ENCODE data around the gene PLVAP.

Gene PLVAP

DNA sequence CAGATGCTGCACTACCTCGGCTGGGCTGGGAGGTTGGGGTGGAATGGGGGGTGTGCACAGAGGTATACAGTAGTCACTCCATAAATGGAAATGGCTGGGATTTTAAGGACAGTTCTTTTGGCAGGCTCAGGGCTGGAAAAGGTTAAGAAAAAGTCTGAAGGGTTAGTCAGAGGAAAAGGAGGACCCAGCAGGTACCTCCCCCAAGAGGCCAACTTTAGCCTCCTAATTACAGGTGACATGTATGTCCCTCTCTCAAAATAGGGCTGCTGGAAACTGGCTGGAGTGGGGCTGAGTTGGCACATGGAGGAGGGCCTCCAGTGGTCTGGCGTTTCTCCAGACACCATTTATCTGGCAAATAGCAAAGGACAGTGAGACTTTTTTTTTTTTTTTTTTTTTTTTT, 15.9 kb upstream of the PLVAP start:
- ChIA-PET CTCF (interaction anchor here (0.7 to 9.7 kb wide), 5 partner anchors 12 to 300 kb away, joined by 3 to 103 read pairs (median 6); partner anchors contain the start of gene BST2), POLR2A (no interaction called here)
- no peak for DNase-seq (ENCODE audit: low read depth, low spot score)
- TF ChIP-seq, protein P1, sequence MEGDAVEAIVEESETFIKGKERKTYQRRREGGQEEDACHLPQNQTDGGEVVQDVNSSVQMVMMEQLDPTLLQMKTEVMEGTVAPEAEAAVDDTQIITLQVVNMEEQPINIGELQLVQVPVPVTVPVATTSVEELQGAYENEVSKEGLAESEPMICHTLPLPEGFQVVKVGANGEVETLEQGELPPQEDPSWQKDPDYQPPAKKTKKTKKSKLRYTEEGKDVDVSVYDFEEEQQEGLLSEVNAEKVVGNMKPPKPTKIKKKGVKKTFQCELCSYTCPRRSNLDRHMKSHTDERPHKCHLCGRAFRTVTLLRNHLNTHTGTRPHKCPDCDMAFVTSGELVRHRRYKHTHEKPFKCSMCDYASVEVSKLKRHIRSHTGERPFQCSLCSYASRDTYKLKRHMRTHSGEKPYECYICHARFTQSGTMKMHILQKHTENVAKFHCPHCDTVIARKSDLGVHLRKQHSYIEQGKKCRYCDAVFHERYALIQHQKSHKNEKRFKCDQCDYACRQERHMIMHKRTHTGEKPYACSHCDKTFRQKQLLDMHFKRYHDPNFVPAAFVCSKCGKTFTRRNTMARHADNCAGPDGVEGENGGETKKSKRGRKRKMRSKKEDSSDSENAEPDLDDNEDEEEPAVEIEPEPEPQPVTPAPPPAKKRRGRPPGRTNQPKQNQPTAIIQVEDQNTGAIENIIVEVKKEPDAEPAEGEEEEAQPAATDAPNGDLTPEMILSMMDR (IDR thresholded peaks at IDR 0.05; ENCODE audit: insufficient read depth, low read length, missing control alignments) = no peak
- no peak overlapping the region for H3K4me3 ChIP-seq (ENCODE audit: low read depth, low read length)

DNA sequence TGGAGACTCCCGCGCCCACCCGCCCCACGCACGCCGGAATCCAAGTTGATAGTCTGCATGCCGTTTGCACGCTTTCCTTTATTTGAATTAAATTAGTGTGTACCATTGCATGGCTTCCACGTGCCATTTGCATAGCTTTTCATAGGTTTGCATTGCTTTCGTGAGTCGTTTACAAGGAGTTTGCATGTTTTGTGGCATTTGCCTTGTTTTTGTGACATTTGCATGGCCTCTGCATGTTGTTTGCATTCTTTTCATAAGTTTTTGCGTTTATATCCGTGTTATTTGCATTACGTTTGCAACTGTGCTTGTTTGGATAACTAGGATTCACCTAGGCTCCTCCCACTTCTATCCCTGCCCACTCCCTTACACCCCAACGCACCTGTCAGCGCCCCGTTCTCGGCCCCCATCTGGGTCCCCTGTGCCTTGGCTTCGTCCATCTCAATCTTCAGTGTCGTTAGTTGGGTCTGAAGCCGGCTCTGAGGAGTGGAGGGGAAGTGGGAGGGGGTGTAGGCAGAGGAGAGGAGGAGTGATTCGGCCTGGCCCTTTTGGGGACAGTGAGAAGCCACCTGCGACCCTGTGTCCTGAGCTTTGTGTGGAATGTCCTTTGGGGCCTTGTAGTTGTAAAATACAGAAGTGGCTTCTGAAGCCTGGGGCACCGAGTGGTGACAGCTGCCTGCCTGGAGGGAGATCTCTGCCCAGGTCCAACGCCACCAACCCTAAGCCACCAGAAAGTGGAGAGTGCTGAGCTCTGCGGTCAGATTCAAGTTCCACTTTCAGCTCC, 14.4 kb upstream of the PLVAP start:
- POLR2A ChIA-PET = interaction anchor here (1.2 kb wide), 1 partner anchor 83 kb away, joined by 6 read pairs; the partner anchor contains the start of gene DDA1
- TF ChIP-seq, protein P1 (IDR thresholded peaks at IDR 0.05; ENCODE audit: insufficient read depth, low read length, missing control alignments) = no peak
- CTCF ChIA-PET = interaction anchor here (0.6 to 9.7 kb wide), 8 partner anchors 14 to 98 kb away, joined by 3 to 208 read pairs (median 12); partner anchors contain the start of genes BST2, DDA1 and PLVAP
- H3K4me3 ChIP-seq (ENCODE audit: low read depth, low read length) = peak overlapping the region; percentile 51
- no peak for DNase-seq (ENCODE audit: low read depth, low spot score)

DNA sequence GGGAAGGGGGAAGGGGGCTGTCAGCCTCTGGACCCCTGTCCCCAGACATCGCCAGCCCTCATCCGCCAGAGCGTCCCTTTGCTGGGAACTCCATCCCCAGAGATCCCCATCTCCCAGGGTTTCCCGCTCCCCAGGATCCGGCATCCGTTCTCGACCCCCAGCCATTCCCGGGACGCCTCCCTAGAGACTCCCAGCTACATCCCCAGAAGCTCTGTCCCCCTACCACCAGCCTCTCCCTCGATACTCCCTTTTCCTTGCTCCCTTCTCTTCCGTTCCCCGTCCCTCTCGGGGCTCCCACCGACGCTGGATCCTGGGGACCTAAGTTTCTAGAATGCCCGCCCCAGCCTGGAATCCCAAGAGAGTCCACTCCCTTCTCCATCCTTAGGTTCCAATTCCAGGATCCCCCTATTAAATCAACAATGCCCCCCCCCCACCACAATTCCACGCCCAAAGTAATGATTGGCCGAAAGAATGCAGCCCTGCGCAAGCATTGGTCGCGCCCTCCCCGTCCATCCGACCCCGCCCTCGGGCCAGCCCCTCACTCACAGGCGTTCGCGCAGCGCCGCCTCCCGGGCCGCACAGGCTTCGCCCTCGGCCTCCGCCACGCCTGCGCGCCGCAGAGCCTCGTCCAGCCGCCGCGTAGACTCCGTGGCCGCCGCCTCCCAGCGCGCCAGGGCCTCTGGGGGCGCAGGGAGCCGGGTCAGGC, 13.7 kb upstream of the PLVAP start:
- DNase-seq (ENCODE audit: low read depth, low spot score) = peak; percentile 29
- H3K4me3 ChIP-seq (ENCODE audit: low read depth, low read length) = peak overlapping the region; percentile 63
- TF ChIP-seq, protein P1 (IDR thresholded peaks at IDR 0.05; ENCODE audit: insufficient read depth, low read length, missing control alignments) = peak; percentile 76
- ChIA-PET CTCF (interaction anchor here (0.7 to 9.7 kb wide), 14 partner anchors 8 to 163 kb away, joined by 3 to 208 read pairs (median 8); partner anchors contain the start of genes MRPL34 and PLVAP), POLR2A (interaction anchor here (1.2 kb wide), 1 partner anchor 82 kb away, joined by 6 read pairs; the partner anchor contains the start of gene DDA1)

DNA sequence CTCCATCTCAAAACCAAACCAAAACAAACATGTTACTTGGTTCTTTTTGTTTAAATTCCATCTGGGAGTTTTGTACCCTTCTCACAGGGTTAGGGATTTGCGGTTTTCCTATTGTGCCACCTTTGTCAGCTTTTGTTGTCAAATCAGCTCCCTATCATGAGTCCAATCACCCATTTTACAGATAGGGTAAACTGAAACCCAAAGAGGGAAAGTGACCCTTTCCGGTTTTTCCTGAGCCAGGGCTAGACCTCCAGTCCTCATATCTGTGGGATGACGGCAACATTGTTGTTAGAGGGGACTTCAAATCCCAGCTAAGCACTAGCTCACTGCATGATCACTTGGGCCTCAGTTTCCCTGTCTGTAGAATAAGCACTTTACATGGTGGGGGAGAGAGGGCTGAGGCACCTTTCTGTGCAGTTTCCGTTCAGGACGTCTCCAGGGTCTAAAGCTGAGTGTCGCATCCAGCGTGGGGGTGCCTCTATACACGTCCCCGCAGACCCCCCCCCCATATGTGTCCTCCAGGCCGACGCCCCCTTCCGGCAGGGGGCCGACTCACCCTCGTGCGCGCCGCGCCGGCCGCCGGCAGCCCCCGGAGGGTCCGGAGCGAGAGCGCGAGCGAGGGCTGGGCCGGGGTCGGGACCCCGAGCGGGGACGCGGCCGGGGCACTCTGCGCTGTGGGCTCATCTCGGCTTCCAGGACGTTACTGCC, 13.0 kb upstream of the PLVAP start:
- POLR2A ChIA-PET = interaction anchor here (0.6 to 1.2 kb wide), 3 partner anchors 35 to 81 kb away, joined by 3 to 6 read pairs (median 4); partner anchors contain the start of gene DDA1
- DNase-seq (ENCODE audit: low read depth, low spot score) = no peak
- H3K4me3 ChIP-seq (ENCODE audit: low read depth, low read length) = peak overlapping the region; percentile 63
- CTCF ChIA-PET = interaction anchor here (1.0 to 9.7 kb wide), 17 partner anchors 9 to 376 kb away, joined by 3 to 208 read pairs (median 6); partner anchors contain the start of genes BST2, DDA1, MRPL34 and PLVAP
- TF ChIP-seq, protein P1 (IDR thresholded peaks at IDR 0.05; ENCODE audit: insufficient read depth, low read length, missing control alignments) = peak; percentile 23

DNA sequence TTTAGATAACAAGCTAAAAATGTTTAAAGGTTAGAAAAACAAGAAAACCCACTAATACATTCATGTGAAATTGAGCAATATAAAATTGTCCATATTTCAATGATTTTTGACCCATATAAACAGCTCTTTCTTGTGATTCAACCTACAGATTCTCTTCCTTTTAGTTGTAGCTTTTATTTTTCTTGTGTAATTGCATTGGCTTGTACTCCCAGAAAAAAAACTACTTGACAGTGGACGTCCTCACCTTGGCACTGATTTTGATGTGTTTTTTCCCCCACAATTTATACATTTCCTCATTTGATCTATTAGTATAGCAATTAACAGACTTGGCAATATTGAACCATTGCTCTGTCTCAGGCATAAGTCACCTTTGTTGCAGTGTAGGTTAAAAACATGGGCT, 12.1 kb upstream of the PLVAP start:
- TF ChIP-seq, protein P1 (IDR thresholded peaks at IDR 0.05; ENCODE audit: insufficient read depth, low read length, missing control alignments) = no peak
- POLR2A ChIA-PET = interaction anchor here (0.6 kb wide), 1 partner anchor 34 kb away, joined by 4 read pairs; no protein-coding TSS in a partner anchor
- CTCF ChIA-PET = interaction anchor here (1.0 to 9.7 kb wide), 20 partner anchors 10 to 377 kb away, joined by 3 to 208 read pairs (median 6); partner anchors contain the start of genes BST2, DDA1, MRPL34 and MVB12A
- no peak overlapping the region for H3K4me3 ChIP-seq (ENCODE audit: low read depth, low read length)
- no peak for DNase-seq (ENCODE audit: low read depth, low spot score)

All from AG04449 (cell line).